Stimulated activated CD4-positive, alpha-beta T cell treated with anti-CD3 and anti-CD28 coated beads, TNF-alpha, amount 100 ng/mL, for 4 hours (primary cell): Measurements from ENCODE around the gene CFAP74.

Experiments
- DNase-seq, 3 experiments: peaks; one replicate each; pipeline ENCODE4 v3.0.0-alpha.2; 2020; ENCODE audit warnings: low read depth in 3 of 3

The CFAP74 gene

DNA sequence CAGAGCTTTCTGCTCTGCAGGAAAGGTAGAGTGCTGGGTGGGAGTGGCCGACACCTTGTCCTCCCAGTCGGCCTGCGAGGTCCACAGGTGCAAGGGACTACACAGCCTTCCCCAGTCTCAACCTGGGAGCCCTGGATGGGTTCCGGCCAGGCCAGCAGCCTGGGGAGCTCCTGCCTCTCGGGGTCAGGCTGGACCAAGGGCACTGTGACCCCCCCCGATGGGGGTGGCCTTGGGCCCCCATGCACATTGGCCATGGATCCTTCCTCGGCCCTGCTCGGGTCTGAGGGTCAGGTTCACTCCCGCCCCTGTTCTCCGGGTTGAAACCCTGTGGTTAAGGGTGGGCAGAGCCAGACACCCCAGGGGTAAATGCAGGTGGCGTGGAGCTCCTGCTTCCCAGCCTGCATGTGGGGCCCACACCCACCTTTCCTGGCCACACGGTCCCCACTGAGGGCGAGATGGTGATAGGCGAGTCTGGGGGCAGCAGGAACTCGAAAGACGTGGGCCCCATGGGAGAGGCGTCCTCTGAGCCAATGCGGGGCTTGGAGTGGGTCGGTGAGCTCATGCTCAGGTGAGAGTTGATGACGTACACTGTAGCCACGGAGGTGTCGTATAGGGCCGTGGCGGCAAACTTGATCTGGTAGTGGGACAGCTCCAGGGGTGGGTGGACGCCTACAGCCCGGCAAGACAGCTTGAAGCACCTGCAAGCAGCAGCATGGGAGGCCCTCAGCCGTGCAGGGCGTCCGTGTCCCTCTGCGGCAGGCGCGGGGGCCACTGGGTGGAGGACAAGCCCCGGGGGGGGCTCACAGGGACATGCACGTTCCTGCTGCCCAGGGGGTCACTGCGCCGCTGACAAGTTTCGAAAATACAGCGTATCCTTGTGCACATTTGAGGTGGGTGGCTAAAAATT lies 73.7 kb downstream of the CFAP74 start:
- DNase-seq: no peak

DNA sequence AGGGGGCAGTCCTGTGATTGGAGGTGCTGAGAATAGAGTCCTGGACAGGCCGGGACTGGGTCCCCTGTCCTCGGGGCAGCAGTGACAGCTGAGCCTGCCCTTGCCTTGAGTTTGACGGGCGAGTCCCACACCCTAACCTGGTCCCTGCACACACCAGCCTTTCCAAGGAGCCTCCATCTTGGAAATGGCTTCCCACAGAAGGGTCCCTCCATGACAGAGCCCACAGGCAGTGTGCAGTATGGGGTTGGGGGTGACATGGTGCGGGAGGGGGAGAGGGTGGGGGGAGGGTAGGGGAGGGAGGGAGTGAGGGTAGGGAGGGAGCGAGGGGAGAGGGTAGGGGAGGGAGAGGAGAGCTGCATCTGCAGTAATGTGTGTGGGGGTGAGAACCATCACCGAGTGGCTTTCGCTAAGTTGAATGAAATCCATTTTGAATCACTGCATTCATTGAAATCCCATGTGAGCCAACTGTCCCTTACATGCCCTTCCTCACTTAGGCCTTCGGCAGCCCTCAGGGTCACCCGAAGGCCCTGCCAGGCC lies 74.4 kb downstream of the CFAP74 start:
- DNase-seq: no peak

DNA sequence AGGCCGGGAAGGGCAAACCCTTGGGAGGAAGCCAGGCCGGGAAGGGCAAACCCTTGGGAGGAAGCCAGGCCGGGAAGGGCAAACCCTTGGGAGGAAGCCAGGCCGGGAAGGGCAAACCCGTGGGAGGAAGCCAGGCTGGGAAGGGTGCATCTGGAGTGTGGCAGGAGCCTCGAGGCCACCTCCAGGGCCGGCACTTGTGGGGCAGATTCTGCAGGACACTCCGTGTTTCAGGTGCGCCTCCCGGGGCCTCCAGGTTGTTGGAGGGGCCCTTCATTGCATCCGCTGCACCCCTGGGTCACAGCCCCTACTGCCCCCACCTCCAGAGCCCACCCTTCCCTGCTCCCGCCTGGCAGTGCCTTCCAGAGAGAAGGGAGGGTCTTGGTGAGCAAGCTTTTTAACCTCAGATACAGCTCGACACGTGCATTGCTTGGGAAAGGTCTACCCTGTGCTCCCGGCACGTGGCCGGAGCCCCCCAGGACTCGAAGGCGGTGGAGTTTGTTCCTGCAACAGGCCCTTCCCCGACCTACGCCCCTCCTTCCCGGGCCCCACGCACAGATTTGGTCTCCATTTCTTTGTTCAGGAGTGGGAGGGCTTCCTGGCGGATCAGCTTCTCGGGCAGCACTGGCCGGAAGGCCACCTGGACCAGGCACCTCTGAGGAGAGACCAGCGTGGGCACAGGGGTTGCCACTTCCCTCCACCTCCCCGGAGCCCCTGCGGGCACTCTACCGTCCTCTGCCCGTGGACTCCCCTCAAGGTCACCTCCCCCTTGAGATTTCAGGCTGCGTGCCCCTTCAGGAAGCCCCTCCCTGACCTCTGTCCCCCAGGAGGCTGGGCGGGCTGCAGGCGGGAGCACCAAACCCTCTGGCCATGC lies 75.1 kb downstream of the CFAP74 start:
- DNase-seq: no peak

DNA sequence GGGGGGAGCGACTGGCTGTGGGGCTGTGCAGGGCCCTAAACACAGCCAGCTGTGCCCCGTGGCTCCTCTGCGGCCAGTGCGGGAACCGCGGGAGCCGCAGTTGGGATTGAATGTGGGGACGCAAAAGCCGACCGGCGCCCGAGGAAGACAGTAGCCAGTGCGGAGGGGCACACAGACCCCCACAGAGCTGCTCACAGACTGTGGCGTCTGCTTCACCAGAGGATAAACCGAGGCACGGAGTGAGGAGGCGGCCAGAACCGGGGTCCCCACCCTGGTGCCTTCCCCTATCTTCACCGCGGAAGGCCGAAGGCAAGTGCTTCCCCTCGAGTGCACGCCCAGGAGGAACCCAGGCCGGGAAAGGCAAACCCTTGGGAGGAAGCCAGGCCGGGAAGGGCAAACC lies 75.8 kb downstream of the CFAP74 start:
- DNase-seq: no peak

DNA sequence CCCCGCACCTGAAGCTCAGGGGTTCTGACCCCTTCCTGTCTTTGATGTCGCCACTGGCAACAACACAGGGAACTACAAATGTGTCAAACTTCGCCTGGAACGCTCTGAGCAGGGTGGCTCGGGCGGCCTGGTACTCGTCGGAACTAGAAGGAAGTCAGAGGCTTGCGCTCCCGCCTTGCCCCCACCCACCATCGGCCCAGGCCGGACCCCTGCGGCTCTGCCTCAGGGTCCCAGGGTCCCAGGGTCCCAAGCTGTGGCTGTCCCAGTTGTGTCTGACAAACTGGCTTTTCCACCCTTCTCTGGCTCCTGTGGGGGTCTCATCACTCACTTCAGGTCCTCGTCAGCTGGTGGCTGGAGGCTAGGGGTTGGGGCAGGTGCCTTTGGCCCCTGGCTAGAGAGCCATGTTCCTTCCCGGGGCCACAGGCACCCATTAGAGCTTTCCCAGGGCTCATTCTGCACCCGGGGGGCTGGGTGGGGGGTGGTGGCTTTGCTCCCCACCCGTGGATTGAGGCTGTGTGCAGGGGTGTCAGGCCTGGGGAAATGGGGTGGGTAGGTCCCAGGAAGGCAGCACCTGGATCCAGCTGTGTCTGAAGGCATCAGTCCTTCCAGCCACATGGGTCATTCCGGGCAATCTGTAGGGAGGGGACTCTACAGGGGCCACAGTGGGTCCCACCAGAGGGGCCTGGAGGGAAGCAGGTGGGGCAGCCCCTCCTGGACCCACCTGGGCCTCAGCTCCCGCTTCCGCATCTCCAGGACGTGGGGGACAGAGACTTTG lies 76.5 kb downstream of the CFAP74 start:
- DNase-seq: no peak

DNA sequence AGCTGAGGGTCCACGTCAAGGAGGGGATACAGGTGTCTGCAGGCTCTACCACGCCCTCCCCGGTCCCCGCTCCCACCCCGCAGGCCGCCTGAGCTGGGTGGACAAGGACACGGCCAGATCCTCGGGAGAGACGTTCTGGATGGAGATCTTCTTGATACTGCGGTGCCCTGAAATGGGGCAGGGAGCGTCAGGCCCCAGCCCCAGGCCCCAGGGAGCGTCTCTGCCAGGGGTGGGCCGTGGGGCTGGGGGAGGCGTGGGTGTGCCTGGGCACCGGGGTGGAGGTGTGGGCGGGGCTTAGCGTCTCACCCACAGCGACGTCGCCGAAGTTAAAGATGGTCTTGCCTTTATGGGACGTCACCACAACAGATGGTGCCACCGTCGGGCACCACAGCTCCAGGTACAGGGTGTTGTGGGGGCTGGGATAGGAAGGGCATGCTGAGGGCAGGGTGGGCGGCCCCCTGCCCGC lies 77.2 kb downstream of the CFAP74 start:
- no peak for DNase-seq

DNA sequence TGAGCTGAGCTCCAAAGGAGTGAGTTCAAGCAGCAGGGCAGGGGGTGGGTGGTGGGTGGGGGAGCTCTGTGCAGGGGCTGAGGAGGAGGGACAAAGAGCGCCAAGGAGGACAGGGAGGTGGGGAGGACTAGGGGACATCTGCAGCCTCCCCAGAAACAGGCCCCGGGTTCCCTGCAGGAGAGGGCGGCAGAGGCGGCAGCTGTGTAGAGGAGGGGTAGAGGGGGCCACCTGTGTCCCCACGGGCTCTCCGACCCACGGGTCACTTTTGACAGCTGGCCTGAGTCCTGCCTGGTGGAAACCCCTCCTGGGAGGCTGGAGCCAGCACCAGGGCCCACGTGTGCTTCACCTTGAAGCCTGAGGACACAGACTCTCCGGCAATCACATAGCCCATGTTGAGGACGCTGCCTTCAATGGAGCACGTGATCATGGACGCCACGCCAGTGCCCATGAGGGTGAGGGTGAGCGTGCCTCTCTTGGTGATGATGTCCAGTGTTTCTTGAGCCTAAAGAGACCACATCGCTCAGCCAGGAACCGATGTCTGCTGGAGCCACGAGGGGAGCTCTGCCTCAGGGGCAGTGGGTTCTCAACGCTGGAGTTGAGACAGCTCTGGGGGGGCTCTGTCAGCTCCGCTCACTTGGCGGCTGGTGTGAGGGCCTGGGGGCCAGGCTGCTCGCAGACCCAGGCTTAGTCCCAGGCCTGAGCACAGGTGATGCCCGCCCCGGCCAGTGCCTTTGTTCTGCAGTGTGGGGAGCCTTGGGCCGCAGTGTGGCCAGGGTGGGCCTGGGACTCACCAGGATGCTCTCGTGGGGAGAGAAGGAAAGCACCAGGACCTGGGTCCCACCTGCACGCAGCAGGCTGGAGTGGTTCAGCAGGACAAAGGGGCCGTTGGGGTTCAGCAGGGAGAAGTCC lies 77.9 kb downstream of the CFAP74 start:
- DNase-seq: no peak

DNA sequence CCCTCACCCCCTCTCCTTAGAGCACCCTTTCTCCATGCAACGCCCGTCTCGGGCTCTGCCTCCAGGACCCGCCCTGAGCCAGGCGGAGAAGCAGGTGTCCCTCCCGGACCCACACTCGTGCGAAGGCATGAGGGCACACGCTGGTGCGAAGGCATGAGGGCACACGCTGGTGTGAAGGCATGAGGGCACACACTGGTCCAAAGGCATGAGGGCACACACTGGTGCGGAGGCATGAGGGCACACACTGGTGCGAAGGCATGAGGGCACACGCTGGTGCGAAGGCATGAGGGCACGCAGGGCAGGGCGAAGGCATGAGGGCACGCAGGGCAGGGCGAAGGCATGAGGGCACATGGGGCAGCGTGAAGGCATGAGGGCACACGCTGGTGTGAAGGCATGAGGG lies 78.7 kb downstream of the CFAP74 start:
- DNase-seq: no peak

DNA sequence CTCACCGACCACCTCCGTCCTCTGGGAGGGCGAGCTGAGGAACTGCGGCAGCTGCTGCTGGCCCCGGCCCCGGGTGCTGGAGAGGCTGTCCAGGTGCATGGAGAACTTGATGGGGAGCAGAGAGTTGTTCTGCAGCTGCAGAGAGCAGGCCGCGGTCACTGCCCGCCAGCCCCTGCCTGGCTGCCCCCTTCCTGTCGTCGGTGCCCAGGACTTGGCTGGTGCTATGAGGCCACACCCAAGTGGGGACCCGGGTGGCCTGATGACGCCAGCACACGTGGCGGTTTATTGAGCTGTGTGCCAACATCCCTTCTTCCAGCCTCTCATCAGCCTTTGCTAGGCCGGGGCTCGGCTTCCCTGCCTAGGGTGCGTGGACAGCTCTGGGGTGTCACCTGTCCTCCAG lies 79.2 kb downstream of the CFAP74 start:
- no peak for DNase-seq

DNA sequence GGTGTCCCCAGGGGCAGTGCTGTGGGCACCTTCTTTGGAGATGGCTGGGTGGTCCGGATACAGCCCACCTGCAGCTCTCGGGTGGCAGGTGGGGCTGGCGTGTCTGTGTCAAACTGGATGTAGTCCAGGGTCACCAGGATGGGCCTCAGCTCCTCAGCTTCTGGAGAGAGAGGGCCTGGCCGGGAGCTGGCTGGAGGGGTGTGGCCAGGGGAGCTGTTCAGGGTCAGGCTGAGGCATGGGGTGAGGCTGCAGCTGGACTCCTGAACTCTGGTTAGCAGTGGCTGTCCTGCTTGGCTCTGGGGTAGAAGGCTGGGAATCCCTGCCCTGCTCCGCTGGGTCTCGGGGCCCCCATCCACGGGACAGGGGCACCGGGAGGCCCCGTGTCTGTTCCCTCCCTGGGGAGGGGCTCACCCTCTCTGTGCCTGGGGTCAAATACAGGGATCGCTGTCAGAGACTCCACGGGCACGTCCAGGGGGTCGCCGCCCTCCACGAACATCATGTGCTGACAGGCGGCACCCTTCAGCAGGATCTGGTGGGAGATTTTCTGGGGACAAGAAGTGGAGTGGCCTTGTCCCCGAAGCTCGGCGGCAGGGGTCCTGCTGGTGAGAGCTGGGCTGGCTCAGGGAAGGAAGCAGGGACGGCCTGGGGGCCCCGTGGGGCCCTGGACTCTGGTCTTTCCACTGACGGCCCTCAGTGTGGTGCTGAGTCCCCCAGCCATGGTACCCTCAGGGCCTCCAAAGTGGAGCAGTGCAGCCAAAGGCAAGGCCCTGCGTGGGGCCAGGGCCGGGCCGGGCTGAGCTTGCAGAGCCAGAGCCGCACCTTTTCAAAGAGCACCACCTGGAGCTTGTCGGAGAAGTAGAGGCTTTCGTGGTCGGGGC lies 80.4 kb downstream of the CFAP74 start:
- no peak for DNase-seq

DNA sequence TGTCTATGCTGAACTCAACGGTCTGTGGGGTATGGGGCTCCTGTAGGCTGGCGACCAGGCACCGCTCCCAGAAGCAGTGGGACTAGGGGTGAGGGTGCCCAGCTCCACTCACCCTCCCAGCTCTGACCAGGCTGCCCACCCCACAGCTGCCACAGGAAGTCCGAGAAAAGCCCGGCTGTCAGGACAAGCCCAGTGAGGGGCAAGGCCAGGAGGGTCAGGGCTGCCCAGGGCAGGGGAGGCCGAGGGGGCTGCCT lies 81.0 kb downstream of the CFAP74 start:
- no peak for DNase-seq

DNA sequence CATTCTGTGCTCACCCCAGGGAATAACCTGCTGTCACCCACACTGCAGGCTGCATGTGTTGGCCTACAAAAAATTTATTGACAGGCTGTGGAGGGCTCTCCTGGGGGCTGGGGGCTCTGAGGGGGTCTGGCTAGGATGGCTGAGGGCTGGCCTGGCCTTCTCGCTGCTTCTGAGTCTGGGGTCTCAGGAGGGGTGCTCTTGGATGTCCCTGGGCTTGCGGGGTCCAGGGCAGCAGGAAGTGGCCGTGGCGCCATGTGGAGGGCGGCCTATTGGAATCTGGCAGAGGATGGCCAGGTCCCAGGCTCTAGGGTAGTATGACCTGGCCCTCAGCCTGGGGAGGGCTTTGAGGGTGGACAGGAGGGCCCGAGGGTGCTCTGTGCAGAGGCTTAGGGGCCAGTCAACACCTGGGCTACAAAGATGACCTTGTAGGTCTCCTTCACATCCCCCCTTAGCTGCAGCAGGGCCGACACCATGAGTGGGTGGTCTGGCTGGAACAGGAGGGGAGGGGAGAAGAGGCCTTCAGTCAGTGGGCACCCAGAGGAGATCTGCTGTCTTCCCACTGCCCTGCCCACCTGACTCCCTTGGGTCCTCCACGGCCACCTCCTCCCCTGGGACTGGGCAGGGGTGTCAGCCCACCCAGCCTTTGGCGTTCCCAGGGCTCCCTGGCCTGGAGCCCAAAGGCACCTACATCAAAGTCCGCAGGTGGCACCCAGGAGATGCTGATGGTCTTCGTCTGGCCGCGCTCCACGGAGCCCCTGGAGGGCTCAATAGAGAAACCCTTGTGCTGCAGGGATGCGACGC lies 81.5 kb downstream of the CFAP74 start:
- no peak for DNase-seq

DNA sequence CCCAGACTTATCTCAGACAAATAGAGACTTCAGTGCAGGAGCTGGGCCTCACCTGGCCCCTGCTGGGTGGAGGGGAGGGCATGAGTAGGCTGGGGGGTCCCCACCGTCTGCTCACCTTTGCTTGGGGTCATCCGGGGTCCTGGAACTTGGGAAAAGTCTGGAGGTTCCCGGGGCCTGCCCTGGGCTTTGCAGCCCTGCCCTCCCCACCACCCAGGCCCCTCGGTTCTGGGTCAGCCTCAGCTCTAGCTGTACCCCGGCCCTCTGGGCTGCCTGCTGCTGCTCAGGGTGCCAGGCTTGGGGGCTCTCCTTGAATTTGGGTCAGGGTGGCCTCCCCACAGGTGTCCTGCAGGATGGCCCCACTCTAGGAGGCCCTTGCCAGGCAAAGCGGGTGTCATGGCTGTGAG lies 82.1 kb downstream of the CFAP74 start:
- DNase-seq: no peak

DNA sequence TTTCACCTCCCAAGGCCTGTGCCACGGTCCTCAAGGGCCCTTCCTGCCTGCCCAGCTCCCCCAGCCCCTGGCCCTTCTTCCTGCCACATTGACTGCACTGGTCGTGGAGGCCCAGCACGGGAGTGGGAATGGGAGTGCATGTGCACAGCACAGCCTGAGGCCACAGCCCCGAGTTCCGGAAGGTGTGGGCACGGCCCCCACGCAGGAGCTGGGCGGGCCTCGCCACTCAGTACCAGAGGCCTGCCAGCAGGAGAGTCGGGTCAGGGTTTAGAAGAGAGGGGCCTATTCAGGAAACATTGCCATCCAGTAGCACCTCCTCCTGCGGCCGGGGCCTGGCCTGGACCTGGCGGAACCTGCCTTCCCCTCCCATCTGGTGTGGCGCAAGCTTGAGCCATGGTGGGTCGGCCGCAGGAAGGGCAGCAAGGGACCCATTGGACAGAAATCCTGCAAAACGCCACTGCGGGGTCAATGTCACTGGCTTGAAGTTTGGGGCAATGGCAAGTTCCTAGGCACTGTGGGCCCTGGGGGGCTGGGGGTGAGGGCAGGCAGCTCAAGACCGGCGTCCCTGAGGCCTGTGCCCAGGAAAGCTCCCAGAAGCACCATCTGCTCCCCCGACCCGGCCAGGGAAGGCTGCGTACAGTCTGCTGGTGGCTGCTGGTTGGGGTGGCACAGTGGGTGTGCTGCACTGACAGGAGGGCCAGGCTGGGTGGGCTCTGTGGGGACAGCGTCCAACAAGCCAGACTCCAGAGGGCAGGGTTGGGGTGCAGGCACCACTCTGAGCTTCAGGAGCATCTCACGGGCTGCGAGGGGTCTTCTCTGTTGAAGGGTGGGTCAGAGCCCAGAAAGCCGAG lies 82.8 kb downstream of the CFAP74 start:
- no peak for DNase-seq

DNA sequence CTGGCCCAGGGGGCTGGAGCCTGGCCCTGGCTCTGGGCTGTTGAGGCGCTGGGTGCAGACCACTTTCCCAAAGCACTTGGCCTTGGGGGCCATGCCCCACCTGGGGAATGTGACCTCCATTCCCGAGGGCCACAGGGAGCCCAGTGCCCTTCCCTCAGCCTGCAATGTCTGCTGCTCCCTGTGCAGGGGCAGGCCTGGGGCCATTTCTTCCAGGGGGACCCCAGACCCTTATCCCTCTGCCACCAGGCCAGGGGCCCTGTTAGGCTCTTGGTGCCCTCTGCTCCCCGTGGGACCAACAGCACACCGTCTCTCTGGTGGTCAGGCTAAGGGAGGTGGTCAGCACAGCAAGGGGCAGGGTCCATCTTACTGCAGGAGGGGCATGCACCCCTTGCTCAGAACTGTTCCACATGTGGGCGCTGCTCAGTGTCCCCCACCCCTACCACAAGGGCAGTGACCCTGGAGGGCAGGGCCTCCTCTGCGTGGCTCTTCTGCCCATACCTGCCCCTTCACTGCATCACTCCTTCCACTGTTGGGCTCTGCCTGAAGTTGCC lies 83.5 kb downstream of the CFAP74 start:
- DNase-seq: no peak

DNA sequence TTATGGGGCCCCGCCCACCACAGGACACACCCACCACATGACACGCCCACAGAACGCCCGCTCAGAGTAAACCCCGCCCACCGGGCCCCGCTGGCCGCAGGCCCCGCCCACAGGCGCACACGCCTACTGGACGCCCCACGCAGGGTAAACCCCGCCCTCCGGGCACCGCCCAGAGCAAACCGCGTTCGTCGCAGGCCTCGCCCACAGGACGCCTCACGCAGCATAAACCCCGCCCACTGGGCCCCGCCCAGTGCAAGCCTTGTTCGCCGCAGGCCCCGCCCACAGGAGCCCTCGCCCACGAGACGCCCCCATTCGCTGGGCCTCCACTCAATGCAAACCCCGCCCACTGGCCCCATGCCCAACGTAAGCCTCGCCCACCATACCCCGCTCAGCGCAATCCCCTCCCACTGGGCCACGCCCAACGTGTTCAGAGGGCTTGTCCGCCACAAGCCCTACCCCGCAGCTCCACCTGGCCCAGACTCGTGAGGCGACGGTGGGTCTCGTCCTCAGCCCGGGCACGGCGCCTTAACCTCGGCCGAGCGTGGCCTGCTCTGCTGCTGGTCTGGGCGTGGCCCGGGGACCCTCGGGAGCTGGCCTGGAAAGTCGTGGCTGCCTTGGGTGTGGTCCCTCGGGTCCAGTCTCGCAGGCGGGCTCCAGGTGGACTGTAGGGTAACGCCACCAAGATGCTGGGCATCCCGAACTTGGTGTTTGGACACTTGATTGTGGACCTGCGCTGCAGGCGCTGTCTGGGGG lies 84.1 kb downstream of the CFAP74 start:
- DNase-seq: peak; percentile 98 to 100 (median 99)

DNA sequence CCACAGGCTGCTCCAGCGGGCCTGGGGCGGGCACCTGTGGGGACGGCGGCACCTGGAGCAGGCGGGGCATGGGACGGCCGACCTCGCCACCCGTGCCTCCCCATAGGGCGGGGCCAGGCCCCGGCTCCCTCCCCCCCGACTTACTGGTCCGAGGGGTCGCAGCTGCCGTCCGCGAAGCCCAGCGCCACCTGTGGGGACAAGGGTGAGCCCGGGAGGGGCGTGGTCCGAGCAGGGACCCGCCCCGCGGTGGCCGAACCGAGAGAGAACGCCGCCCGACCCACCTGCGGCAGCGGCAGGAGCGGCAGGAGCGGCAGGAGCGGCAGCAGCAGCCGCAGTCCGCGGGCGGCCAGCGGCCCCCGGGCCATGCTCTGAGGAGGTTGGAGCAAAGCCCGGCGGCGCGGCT lies 84.7 kb downstream of the CFAP74 start, which contains the start of gene TMEM52:
TMEM52 (minus strand) TSS at position 379 of the 403 bp plus-strand sequence; CDS start at position 365, 14 bp downstream.
- DNase-seq: peak in 2 of 3 experiments; percentile 21 to 46
